NCI-H187 treated with DMSO at 0.1 percent for 48 hours (cell line): ENCODE measurements around the gene TLCD2.
"Not testable (repeated sequence)": the region's sequence is repeated elsewhere in the genome, so short reads cannot be mapped to it uniquely, and the experiment has no call there.

Experiments used
- DNase-seq: peaks from one replicate; lab custom pipeline; 2025; lab: John Stamatoyannopoulos, UW

TLCD2 gene

DNA sequence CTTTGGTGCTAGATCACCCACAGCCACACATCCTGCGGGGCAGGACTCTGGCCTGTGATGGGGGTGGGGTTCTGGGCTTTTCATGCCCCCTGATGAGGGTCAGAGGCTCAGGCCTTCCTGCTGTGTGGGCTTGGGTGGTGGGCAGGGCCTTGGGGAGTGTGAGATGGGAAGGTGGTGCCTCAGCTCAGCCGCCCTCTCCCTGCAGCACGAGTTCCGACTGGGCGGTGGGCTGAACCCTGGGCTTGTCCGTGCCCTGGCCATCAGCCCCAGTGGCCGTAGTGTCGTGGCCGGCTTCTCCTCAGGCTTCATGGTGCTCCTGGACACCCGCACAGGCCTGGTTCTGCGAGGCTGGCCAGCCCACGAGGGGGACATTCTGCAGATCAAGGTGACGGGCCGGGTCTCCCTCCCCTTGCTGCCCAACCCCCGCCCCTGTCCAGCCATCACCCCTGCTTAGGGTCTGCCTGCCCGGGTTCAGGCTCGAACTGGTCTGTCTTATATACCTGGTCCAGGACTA lies 25.7 kb upstream of the TLCD2 start:
- DNase-seq = no peak

DNA sequence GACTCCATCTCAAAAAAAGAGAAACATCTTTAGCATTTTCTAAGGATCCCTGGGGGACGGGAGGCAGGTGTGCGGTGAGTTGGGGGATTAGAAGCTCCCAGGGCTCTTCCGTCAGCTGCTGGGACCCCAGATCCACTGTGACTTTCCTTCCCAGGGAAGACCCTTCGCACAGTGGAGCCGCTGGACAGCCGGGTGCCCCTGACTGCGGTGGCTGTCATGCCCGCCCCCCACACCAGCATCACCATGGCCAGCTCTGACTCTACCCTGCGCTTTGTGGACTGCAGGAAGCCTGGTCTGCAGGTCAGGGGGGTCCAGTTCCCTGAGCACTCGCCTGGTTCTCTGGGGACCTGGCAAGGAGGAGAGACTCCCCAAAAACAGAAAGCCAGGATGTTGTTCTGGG lies 25.2 kb upstream of the TLCD2 start:
- no peak for DNase-seq

DNA sequence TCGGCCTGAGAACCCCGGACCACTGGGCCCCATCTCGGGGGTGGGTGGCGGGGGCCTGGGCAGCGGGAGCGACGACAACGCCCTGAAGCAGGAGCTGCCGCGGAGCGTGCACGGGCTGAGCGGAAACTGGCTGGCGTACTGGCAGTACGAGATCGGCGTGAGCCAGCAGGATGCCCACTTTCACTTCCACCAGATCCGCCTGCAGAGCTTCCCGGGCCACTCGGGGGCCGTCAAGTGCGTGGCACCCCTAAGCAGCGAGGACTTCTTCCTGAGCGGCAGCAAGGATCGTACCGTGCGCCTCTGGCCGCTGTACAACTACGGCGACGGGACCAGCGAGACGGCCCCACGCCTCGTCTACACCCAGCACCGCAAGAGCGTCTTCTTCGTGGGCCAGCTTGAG lies 23.6 kb upstream of the TLCD2 start:
- DNase-seq = no peak

DNA sequence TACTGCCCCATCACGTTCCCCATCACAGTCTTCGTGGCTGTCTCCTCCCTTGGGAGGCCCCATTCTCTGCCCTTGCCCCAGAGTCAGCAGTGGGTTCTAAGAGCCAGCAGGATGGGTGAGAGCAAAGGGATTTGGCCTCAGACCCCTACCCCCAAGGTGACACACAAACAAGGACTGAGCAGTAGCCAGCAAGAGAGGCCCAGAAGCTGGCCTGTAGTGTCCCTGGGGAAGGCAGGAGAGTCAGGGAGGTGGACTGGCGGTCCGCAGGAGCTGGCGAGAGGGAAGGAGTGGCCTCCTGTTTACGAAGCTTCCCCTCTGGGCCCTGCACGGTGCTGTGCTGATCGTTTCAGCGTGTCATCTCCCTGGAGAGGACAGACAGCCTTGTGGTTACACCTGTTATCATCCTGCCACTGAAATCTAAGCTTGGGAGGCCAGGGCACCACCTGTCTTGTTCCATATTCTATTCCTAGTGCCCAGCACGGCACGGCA lies 22.7 kb upstream of the TLCD2 start:
- no peak for DNase-seq

DNA sequence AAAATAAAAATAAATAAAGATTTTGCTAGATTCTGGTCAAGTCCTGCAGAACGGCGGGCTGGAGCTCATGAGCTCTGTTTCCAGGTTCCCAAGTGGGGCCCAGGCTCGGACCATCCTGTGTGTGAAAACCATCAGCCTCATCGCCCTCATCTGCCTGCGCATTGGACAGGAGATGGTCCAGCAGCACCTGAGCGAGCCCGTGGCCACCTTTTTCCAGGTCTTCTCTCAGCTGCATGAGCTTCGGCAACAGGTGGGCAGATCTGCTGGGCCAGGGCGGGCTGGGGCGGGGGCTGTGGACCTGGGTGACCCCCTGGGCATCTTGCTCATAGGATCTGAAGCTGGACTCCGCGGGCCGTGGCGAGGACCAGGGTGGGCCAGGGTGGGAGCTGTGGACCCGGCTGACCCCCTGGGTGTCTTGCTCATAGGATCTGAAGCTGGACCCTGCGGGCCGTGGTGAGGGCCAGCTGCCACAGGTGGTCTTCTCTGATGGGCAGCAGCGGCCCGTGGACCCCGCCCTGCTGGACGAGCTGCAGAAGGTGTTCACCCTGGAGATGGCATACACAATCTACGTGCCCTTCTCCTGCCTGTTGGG lies 22.2 kb upstream of the TLCD2 start:
- no peak for DNase-seq

DNA sequence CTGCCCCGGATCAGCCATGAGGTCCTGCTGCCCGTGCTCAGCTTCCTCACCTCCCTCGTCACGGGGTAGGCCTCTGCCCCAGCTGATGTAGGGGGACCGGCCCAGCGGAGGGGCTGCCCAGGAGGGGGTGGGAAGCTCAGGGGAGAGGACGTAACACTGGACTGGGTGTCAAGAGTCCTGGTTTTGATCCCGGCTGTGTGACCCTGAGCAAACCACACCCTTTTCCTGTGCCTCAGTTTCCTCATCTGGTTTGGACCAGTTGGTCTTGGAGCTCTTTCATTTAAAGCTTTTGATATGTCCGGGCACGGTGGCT lies 21.0 kb upstream of the TLCD2 start:
- DNase-seq = no peak

DNA sequence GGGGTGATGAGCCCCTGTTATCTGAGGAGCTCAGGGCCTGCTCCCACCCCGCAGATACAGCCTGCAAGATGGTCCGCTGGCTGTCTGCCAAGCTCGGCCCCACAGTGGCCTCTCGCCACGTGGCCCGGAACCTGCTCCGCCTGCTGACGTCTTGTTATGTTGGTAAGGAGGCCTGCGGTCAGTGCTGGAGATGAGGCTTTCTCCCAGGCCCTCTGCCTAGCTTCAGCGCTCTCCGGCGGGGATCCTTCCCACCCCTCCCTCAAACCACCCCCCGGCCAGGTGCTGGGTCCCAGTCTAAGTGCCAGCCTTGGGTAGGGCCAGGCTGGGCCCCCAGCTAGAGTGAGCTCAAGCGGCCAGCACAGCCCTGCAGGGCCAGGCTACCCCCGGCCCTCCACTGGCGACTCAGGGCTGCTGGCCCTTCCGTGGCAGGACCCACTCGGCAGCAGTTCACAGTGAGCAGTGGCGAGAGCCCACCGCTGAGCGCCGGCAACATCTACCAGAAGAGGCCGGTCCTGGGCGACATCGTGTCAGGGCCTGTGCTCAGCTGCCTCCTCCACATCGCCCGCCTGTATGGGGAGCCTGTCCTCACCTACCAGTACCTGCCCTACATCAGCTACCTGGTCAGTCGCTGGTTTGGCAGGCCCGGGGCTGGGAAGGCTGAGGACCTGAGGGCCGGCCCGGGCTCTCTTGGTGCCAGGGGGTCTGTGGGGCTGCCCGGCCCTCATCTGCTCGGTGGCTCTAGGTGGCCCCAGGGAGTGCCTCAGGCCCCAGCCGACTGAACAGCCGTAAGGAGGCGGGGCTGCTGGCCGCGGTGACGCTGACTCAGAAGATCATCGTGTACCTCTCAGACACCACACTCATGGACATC lies 20.4 kb upstream of the TLCD2 start:
- DNase-seq = no peak

DNA sequence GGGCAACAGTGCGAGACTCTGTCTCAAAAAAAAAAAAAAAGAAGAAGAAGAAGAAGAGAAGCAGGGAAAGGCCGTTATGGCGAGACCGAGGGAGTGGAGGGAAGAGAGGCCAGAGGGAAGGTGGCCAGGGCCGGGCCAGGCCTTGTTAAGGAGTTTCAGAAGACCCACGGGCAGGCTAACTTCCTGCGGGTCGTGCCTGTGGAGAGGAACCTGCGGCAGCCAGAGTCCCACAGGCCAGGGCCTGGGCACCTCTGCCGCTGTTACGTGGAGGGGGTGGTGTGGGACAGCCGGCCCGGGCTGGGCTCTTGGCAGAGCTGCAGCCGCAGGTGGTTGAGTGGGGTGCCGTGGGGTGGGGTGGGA lies 19.8 kb upstream of the TLCD2 start:
- no peak for DNase-seq

DNA sequence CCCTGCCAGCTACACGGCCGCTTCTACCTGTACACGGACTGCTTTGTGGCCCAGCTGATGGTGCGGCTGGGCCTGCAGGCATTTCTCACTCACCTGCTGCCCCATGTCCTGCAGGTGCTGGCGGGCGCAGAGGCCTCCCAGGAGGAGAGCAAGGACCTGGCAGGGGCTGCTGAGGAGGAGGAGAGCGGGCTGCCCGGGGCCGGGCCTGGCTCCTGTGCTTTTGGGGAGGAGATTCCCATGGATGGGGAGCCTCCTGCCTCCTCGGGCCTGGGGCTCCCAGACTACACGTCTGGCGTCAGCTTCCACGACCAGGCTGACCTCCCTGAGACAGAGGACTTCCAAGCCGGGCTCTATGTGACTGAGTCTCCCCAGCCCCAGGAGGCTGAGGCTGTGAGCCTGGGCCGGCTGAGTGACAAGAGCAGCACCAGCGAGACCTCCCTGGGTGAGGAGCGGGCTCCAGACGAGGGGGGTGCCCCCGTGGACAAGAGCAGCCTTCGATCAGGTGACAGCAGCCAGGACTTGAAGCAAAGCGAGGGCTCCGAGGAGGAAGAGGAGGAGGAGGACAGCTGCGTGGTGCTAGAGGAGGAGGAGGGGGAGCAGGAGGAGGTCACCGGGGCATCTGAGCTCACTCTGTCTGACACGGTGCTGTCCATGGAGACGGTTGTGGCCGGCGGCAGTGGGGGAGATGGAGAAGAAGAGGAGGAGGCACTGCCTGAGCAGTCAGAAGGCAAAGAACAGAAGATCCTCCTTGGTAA lies 17.9 kb upstream of the TLCD2 start:
- no peak for DNase-seq

DNA sequence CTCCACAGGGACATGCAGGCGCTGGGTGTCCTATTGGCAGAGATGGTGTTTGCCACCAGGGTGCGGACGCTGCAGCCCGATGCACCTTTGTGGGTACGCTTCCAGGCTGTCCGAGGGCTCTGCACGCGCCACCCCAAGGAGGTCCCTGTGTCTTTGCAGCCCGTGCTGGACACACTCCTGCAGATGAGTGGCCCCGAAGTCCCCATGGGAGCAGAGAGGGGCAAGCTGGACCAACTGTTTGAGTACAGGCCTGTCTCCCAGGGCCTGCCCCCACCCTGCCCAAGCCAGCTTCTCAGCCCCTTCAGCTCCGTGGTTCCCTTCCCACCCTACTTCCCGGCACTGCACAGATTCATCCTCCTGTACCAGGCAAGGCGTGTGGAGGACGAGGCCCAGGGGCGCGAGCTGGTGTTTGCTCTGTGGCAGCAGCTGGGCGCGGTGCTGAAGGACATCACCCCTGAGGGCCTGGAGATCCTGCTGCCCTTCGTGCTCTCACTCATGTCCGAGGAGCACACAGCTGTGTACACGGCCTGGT lies 17.1 kb upstream of the TLCD2 start:
- DNase-seq = no peak

DNA sequence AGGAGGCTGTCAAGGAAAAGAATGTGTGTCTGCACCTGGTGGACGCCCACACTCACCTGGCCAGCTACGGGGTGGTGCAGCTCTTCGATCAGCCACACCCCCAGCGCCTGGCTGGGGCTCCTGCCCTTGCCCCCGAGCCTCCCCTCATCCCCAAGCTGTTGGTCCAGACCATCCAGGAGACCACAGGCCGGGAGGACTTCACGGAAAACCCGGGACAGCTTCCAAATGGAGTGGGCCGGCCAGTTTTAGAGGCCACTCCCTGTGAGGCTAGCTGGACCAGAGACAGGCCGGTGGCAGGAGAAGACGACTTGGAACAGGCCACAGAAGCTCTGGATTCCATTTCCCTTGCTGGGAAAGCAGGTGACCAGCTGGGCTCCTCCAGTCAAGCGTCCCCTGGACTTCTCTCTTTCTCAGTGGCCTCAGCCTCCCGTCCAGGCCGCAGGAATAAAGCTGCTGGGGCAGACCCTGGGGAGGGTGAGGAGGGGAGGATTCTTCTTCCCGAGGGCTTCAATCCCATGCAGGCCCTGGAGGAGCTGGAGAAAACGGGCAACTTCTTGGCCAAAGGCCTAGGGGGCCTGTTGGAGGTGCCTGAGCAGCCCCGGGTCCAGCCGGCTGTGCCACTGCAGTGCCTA lies 16.6 kb upstream of the TLCD2 start:
- no peak for DNase-seq

DNA sequence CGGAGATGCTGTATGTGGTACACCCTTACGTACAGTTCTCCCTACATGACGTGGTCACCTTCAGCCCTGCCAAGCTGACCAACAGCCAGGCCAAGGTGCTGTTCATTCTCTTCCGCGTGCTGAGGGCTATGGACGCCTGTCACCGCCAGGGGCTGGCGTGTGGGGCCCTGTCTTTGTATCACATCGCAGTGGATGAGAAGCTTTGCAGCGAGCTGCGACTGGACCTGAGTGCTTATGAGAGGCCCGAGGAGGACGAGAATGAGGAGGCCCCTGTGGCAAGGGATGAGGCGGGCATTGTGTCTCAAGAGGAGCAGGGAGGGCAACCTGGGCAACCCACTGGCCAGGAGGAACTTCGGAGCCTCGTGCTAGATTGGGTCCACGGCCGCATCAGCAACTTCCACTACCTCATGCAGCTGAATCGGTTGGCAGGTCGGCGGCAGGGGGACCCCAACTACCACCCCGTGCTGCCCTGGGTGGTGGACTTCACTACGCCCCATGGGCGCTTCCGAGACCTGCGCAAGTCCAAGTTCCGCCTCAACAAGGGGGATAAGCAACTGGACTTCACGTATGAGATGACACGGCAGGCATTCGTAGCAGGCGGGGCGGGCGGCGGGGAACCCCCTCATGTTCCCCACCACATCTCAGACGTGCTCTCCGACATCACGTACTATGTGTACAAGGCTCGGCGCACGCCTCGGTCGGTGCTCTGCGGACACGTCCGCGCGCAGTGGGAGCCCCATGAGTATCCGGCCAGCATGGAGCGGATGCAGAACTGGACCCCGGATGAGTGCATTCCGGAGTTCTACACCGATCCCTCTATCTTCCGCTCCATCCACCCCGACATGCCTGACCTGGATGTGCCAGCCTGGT lies 15.7 kb upstream of the TLCD2 start:
- DNase-seq = no peak

DNA sequence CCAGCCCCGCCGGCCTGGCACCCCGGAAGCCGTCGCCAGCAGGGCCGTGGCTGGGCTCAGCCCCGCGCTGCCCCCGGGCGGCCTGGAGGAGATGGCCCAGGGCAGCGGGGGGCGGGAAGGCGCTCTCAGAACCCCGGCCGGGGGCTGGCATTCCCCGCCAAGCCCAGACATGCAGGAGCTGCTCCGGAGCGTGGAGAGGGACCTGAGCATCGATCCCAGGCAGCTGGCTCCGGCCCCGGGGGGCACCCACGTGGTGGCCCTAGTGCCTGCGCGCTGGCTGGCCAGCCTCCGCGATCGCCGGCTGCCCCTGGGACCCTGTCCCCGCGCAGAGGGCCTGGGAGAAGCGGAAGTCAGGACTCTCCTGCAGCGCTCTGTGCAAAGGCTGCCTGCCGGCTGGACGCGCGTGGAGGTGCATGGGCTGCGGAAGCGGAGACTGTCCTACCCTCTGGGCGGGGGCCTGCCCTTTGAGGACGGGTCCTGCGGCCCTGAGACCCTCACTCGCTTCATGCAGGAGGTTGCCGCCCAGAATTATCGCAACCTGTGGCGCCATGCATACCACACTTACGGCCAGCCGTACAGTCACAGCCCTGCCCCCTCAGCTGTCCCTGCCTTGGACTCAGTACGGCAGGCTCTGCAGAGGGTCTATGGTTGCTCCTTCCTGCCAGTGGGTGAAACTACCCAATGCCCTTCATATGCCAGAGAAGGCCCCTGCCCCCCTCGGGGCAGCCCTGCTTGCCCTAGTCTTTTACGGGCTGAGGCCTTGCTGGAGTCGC lies 14.9 kb upstream of the TLCD2 start:
- DNase-seq = no peak

DNA sequence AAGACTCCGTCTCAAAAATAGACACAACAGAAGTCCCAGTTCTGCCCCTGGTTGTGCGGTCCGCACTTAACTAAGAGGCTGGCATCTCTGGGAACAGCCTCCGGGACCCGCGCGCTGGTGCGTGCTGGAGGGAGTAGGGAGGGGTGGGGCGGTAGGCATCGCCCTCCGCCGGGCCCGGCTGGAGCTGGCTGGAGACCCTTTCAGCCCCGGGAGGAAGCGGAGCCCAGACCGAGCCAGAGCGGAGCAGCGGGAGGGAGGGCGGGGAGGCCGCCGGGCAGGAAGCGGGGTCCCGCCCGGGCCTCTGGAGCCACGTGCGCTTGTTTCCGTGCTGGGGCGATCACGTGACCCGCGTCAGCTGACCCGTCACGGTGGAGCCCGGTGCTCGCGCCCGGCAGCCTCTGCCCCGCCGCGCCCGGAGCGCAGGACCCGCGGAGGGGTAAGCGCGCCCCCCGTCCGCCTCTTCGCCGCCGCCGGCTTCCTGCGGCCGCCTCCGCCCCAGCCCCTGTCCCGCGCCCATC lies 14.2 kb upstream of the TLCD2 start, which contains the start of gene WDR81:
Gene WDR81, plus strand, starts transcription at position 354 of the 518 bp plus-strand sequence. CDS start 256 bp downstream, outside the sequence.
- DNase-seq = no peak

DNA sequence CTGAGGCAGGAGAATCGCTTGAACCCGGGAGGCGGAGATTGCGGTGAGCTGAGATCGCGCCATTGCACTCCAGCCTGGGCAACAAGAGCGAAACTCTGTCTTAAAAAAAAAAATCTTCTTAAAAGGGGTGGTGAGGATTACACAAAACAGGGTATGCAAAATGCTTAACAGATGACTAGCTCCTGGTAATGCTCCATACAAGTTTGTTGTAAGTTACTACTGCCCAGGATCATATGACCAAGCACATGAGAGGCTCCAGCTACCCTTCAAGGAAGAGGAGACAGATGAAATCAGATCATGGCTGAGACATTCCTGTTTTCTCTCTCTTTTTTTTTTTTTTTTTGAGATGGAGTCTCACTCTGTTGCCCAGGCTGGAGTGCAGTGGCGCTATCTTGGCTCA lies 11.8 kb upstream of the TLCD2 start:
- not testable (repeated sequence) for DNase-seq

DNA sequence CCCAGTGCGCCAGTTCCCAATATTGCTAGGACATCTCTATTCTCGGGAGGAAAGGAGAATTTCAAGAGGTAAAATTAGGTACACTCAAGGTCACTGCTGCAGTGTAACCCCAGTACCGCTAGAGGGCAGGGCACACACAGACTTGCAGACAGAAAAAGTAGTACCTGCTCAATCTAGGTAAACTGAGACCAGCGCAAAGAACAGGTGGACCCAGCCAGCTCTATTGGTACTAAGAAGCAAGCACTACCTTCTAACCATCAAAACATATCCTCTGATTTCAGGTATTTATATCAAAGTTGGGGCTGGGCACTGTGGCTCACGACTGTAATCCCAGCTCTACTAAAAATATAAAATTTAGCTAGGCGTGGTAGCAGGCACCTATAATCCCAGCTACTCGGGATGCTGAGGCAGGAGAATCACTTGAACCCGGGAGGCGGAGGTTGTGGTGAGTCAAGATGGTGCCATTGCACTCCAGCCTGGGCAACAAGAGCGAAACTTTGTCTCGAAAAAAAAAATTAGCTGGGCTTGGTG lies 10.7 kb upstream of the TLCD2 start:
- no peak for DNase-seq

DNA sequence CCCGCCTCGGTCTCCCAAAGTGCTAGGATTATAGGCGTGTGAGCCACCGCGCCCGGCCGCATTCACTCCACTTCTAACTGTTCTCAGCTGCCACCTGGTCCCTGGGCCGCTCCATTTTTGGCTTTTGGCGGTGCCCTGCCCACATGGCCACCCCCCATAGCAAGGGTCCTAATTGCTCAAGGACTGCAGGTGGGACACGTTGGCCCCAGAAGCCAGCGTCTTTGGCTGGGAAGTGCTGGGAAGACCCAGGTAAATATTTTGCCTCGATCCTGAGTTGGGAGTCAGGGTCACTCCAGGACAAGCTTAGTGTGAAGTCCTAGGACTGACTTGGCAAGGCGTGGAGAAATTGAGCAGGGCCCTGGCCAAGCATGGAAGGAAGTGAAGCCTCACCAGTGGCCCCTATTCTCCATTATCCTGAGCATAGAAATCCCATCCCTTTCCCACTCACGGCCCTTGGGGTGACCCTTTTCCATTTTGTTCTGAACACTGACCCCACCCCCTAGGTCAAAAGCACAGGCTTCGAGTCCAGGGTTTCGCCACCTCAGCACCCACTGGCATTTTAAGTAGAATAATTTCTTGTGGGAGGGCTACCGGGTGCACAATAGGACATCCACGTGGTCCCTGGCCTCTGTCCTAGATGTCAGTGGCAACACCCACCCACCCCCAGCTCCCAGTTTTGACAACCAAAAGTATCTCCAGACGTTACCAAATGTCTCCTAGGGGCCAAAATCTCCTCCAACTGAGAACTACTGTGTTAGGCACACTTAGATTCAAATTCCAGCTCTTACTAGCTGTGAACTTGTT lies 8.4 kb upstream of the TLCD2 start:
- no peak for DNase-seq

DNA sequence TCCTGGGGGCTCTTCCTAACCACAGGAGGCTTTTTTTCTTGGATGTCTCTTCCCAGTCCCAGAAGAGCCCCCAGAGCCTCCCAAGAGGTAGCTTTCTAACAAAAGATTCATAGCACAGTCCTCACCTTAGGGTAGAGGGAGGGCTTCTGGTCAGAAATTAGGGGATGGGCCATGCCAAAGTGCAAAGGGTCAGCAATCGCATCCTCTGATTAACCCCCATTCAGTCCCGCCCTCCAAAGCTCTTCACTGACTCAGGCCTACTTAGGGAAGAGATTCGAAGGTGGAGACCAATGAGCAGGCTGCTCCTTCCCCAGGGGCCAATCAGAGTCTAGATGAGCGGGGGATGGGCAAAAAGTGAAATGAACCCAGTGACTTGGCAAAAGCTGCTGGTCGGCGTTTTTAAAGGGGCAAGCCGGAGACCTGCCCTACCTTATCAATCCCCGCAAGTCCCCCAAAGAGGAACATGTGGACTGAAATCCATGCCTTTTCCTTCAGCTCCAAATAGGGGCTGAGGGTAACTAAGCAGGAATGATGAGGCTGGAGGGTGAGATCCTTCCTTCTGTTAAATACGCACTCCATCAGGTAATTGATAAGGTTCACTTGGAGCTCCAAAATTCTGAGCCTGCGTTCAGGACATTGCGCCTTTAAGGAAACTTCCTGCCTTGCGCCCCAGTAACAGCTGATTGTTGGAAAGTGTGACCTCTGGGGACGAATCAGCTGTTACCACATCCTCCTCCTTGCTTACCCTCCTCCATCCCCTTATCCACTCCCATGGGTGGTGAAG lies 6.9 kb upstream of the TLCD2 start:
- peak; percentile 78 for DNase-seq
